HG03575 (cell line): ENCODE results near the gene F2RL1.
"Not testable (repeated sequence)": the region's sequence is repeated elsewhere in the genome, so short reads cannot be mapped to it uniquely, and the experiment has no call there.

ENCODE experiments used
- ATAC-seq: cut with Tn5 transposase; IDR thresholded peaks from one replicate; pipeline ENCODE4 v1.9.1; 2021; ENCODE audit not compliant: unreplicated experiment, insufficient number of reproducible peaks, low FRiP score; ENCODE audit errors: extremely low read depth

F2RL1 gene

GRCh38 chr5:76818844-76819831 lies at the start of gene F2RL1:
Gene F2RL1 (plus strand): TSS chr5:76819030. CDS start chr5:76819183, 153 bp downstream.
- no peak for ATAC-seq

GRCh38 chr5:76771041-76771440 lies 47.8 kb upstream of the F2RL1 start:
- ATAC-seq: not testable (repeated sequence)

- no peak for ATAC-seq
Observed at GRCh38 chr5:76771705-76772405, 47.0 kb upstream of the F2RL1 start.

- ATAC-seq: no peak
Observed at GRCh38 chr5:76775921-76776320, 42.9 kb upstream of the F2RL1 start.

GRCh38 chr5:76776391-76776790 lies 42.4 kb upstream of the F2RL1 start:
- no peak for ATAC-seq

GRCh38 chr5:76780616-76781015 lies 38.2 kb upstream of the F2RL1 start:
- not testable (repeated sequence) for ATAC-seq

- ATAC-seq: no peak
Observed at GRCh38 chr5:76781775-76782174, 37.1 kb upstream of the F2RL1 start.

- no peak for ATAC-seq
Observed at GRCh38 chr5:76782444-76782843, 36.4 kb upstream of the F2RL1 start.

GRCh38 chr5:76787237-76787636 lies 31.6 kb upstream of the F2RL1 start:
- ATAC-seq: no peak

GRCh38 chr5:76788362-76788761 lies 30.5 kb upstream of the F2RL1 start:
- ATAC-seq: no peak

GRCh38 chr5:76789275-76789674 lies 29.6 kb upstream of the F2RL1 start:
- ATAC-seq: not testable (repeated sequence)

- no peak for ATAC-seq
Observed at GRCh38 chr5:76789991-76790581, 28.7 kb upstream of the F2RL1 start.

GRCh38 chr5:76790632-76791290 lies 28.1 kb upstream of the F2RL1 start:
- ATAC-seq: no peak

GRCh38 chr5:76791461-76791860 lies 27.4 kb upstream of the F2RL1 start:
- ATAC-seq: no peak

- ATAC-seq: no peak
Observed at GRCh38 chr5:76794871-76795270, 24.0 kb upstream of the F2RL1 start.

- no peak for ATAC-seq
Observed at GRCh38 chr5:76799588-76799987, 19.2 kb upstream of the F2RL1 start.

GRCh38 chr5:76800579-76800978 lies 18.3 kb upstream of the F2RL1 start:
- no peak for ATAC-seq

GRCh38 chr5:76801159-76801802 lies 17.5 kb upstream of the F2RL1 start:
- no peak for ATAC-seq

- ATAC-seq: no peak
Observed at GRCh38 chr5:76801803-76802195, 17.0 kb upstream of the F2RL1 start.
